Measurements from ENCODE around the gene FAM227B.
"Not testable (repeated sequence)": the region's sequence is repeated elsewhere in the genome, so short reads cannot be mapped to it uniquely, and the experiment has no call there.

Gene FAM227B

GRCh38 chr15:49366496-49366895, 254.1 kb downstream of the FAM227B start:
- no peak for DNase-seq

DNA sequence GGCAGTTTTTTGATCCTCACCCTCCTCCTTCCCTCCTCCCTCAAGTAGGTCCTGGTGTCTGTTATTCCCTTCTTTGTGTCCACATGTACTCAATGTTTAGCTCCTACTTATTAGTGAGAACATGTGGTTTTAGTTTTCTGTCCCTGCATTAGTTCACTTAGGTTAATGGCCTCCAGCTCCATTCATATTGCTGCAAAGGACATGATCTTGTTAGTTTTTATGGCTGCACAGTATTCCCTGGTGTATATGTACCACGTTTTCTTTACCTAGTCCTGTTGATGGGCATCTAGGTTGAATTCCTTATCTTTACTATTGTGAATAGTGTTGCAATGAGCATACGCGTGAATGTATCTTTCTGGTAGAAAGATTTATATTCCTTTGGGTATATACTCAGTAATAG, 259.2 kb downstream of the FAM227B start:
- no peak for DNase-seq

- not testable (repeated sequence) for DNase-seq
Measured at GRCh38 chr15:49354439-49354838, 266.2 kb downstream of the FAM227B start.

GRCh38 chr15:49343546-49343945, 277.1 kb downstream of the FAM227B start:
- no peak for DNase-seq

DNA sequence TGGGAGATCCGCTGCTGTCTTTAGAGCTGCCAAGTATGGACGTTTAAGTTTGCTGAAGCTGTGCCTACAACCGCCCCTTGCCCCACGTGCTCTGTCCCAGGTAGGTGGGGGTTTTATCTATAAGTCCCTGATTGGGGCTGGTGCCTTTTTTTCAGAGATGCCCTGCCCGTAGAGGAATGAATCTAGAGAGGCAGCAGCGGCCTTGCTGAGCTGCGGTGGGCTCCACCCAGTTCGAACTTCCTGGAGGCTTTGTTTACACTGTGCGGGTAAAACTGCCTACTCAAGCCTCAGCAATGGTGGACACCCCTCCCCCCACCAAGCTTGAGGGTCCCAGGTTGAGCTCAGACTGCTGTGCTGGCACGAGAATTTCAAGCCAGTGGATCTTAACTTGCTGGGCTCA, 281.0 kb downstream of the FAM227B start:
- DNase-seq: no peak

DNA sequence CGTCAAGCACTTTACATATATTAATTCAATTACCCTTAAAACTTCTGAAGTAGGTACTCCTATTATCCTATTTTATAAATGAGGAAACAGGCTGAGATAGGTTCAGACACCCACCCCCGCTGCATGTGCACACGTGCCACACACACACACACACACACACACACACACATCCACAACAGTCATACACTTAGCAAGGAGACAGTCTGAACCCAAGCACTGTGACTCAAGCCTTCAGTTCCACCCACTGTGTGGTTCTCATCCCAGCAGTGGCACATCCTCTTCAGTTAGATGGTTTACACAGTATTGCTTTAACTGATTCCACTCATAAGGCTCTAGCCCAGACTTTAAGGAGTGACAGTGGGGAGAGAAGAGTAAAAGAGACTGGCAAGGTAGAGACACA, 288.7 kb downstream of the FAM227B start:
- no peak for DNase-seq

GRCh38 chr15:49331442-49331841, 289.2 kb downstream of the FAM227B start:
- no peak for DNase-seq

DNA sequence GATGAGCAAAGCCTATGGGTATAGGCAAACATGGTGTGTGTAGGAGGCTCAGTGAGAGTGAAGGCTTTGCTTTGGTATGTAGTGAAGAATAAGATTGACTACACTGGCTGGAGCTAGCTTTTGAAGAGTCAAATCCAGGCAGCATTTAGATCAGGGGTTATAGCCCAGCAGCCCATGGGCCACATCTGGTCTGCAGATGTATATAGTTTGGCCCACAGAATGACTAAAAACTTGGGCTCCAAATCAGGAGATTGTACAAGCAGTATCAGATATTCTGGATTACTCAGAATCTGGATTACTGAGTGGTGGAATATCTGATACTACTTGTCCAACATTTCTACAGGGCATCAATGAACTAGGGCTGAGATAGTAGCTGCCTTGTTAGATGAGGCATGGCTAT, 290.5 kb downstream of the FAM227B start:
- no peak for DNase-seq

DNA sequence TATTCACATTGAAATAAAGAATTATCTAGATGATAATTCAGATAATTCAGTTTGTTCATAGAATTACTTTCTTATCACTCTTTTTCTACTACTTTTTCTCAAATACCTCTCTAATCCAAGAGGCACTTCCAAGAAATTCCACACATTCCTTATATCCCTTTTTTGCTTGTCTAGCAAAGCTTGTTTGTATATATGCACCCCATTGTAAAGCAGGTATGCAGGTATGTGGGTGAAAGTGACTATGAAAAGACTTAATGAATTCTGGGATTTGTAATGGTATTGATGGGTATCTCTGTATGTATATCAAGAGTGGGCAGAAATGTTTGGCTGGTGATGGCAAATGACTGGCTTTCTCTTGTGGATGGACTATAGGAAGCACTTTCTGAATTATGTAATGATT, 291.7 kb downstream of the FAM227B start:
- no peak for DNase-seq

DNA sequence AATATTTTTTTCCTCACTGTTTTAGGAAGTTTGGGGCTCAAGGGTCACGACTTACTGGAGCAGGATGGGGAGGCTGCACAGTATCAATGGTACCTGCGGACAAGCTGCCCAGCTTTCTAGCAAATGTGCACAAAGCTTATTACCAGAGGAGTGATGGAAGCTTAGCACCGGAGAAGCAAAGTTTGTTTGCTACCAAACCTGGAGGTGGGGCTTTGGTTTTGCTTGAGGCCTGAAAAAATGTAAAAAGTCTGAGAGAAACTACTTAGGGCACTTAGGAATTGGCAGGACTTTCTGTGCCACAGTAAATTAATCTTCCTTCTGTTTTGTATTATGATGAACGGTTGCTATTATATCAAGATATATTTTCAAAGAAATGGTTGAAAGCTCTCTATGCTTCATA, 292.7 kb downstream of the FAM227B start:
- DNase-seq: no peak

DNA sequence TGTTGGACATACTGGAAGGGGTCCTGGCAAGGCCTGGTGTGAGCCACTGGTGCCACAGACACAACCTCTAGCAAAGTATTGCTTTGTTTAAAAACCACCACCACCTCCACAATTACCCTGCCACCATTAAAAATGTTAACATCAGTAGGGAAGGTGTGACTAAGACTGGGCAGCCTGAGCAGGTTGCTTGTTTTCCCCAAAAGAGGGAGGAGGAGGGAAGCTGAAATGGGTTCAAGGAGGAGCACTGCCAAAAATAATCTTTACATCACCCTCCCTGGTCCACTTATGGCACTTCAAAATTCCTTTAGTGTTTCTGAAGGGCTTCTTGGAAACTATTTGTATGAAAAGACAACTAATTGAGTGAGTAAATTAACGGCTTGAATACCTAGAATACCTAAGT, 297.4 kb downstream of the FAM227B start:
- no peak for DNase-seq

DNA sequence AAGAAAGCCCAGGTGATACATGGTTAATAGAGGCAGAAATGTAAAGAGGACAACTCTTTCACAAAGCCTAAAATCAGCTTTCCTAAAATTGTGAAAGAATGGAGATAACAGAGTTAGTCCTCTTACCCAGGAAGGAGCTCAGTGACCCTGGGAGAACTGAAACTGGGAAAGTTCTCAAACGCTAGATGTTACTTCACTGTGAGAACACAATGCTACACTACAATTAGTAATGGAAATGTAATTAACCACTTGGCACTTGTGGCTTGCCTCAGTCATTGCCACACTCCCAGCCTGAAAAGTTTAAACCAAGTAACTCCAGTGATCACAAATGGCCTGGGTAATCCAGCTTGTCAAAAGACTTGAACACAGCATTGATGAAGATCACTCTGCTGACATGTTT, 300.3 kb downstream of the FAM227B start:
- no peak for DNase-seq

- DNase-seq: no peak
Measured at GRCh38 chr15:49315391-49315823, 305.2 kb downstream of the FAM227B start.

DNA sequence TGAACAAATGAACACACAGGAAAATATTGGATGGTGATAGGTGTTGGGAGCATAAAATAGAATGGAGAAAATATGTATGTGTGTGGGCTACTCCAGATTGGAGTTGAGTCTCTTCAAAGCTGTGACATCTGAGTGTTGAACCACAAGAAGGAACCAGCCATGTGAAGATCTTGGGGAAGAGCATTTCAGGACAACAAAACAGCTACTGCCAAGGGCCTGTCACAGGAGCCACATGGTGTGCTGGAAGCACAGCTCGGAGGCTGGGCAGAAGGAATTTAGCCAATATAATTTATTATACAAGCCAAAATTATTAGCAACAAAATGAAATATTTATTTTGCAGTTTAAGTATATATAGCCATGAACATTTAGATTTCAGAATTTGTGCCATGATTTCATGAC, 305.9 kb downstream of the FAM227B start:
- no peak for DNase-seq

DNA sequence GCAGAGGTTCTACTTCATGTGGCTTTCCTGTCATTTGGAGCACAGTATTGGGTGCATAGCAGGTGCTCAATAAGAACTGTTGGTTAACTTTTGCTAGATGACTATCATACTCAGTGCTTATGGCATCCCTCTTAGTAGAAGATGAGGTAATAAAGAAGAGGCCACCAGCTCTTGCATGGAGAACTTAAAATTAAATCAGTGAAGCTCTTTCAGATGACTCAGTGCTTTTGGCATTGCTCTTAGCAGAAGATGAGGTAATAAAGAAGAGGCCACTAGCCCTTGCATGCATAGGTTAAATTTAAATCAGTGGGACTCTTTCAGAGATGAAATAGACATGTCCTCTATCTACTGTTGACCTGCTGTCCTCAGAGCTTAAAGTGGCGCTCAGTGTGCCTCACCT, 307.0 kb downstream of the FAM227B start:
- no peak for DNase-seq

GRCh38 chr15:49309889-49310288, 310.7 kb downstream of the FAM227B start:
- DNase-seq: no peak

DNA sequence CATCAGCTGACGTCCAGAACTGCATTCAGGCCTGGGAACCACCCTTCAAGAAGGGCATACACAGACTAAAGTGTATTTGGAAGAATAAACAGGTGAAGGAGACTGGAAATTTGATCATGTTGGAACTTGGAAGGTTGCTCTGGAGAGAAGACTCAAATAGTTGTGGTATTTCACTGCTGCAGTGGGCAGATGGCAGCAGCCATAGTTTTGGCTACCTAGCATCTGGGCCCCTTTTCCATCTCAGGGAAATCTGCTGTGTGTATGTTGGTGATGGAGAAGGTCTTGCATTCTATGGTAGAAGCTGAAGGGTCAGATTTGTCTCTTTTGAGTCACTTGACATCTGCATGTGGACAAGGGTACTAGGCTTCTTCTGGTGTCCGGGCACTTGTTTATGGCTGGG, 311.9 kb downstream of the FAM227B start:
- no peak for DNase-seq

DNA sequence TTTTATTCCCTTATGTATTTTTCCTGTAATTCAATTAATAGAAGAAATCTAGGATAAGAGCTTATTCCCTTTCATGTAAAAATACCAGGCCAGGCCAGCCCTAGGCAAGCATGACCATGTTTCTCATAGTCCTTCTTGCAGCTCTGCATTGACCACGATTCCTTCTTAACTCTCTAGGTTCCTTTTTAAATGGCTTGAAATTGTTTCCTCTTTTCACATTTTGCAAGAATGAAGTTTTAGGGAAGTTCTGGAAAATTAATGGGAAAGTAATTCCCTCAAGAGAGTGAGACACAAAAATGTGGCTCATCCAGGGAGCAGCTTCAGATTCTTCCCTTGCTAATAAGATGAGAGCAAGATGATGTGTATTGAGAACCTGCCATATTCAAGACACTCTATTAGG, 314.1 kb downstream of the FAM227B start:
- DNase-seq: no peak

- DNase-seq: no peak
Measured at GRCh38 chr15:49303003-49303402, 317.6 kb downstream of the FAM227B start.

DNA sequence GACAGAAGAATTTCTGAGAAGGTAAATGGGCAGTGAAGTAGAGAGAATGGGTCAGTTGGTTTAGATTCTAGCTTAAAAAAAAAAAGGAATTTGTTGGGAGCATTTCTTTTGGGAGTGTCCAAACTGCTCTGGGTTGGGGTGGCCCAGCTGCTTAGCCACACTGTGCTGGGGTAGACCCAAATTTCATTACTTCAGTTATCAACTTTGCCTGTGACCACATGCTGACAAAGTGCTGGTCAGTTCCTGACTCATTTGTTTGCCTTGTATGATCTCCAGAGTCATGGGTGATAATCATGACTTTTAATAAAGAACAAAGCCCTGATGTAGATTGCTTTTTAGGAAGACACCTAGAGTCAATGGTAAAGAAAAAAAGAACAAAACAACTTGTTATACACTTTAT, 319.1 kb downstream of the FAM227B start:
- DNase-seq: no peak

DNA sequence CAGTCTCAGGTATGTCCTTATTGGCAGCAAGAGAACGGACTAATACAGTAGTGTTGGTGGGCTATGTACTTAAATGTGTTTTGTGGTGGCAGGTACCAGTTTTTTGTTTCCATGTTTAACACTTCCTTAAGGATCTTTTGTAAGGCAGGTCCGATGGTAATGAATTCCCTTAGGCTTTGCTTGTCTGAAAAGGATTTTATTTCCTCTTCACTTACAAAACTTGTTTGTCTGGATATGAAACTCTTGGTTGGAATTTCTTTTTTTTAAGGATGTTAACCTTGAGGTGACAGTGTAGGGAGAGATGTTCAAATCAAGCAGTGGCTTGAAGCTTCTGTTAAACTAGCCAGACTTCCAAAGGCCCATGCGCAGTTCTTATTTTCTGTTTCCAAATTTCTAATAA, 319.8 kb downstream of the FAM227B start:
- no peak for DNase-seq

DNA sequence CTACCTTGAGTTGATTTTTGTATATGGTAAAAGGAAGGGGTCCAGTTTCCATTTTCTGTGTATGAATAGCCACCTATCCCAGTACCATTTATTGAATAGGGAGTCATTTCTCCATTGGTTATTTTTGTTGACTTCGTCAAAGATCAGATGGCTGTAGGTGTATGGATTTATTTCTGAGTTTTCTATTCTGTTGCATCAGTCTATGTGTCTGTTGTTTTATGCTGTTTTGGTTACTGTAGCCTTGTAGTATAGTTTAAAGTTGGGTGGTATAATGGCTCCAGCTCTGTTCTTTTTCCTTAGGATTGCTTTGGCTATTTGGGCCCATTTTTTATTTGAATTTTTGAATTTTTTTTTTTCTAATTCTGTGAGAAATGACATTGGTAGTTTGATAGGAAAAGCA, 323.0 kb downstream of the FAM227B start:
- no peak for DNase-seq

GRCh38 chr15:49296258-49296657, 324.4 kb downstream of the FAM227B start:
- DNase-seq: no peak

- DNase-seq: no peak
Measured at GRCh38 chr15:49293941-49294340, 326.7 kb downstream of the FAM227B start.

DNA sequence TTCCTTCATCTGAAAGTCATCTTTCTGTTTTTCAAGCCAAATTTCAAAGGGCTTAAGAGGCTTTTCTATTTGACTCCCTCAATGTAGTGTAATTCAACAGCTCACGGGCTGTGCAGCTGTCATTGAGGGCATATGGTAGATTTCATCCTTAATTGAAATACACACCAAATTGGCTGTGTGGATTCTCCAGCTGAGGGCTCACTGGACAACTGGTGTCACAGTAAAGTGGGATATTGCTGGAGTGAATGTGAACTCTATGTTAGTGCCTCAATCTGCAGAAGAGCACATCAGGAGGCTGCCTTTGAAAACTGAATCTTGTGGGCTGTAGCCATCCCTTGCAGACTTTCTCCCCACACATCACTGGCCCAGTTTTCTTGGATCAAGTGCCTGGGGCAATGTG, 330.4 kb downstream of the FAM227B start:
- DNase-seq: no peak

DNA sequence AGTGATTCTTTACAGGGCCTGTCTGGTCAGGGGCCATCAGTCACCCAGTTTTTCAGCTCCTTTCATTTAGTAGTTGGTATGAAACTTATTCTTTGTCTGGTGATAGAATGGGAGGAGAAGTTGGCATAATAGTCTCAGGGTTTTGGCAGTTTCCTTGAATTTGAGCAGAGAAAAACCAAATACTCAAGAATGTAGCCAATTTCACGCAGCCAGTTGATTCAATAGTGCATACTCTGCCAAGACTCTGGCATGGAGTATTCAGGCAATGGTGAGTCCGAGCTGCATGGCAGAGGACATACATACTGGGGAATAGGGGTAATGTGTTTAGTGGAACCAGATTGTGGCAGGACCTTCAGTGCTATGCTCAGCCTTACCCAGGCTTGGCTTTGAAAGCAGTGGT, 332.2 kb downstream of the FAM227B start:
- DNase-seq: no peak
